Chondrocyte (in vitro differentiated cells): ENCODE data around the gene IRAK2. TPM values are rescaled to one million over a fixed set of nuclear protein-coding genes. Genes with fewer than 3 reads are reported as not detected.

Experiments
- DNase-seq: peaks from one replicate; pipeline ENCODE4 v3.0.0; 2021; ENCODE audit warnings: mixed read lengths, low spot score
- H3K27ac Mint-ChIP-seq: one replicate; pipeline ENCODE4 v1.8.0; 2021; ENCODE audit warnings: mild to moderate bottlenecking, moderate library complexity, mixed read lengths; ENCODE audit not compliant: unreplicated experiment
- H3K27me3 Mint-ChIP-seq: 2 replicates; pipeline ENCODE4 v1.8.0; 2021; ENCODE audit warnings: low read depth, mixed read lengths
- H3K36me3 Mint-ChIP-seq: 2 replicates; pipeline ENCODE4 v1.8.0; 2021; ENCODE audit warnings: low read depth, mixed read lengths
- H3K4me1 Mint-ChIP-seq: 2 replicates; pipeline ENCODE4 v1.8.0; 2021; ENCODE audit warnings: low read depth, mild to moderate bottlenecking, mixed read lengths
- H3K4me3 Mint-ChIP-seq: one replicate; pipeline ENCODE4 v1.8.0; 2021; ENCODE audit warnings: mild to moderate bottlenecking, moderate library complexity, mixed read lengths; ENCODE audit not compliant: unreplicated experiment
- H3K9me3 Mint-ChIP-seq: 2 replicates; pipeline ENCODE4 v1.8.0; 2021; ENCODE audit warnings: low read depth, mixed read lengths
- CTCF ChIP-seq: fragments of 200-600 bp; sonication (generic); IDR thresholded peaks from 2 replicates; pipeline ENCODE4 v1.5.0; 2021; ENCODE audit warnings: antibody characterized with exemption, mild to moderate bottlenecking, moderate library complexity
- total RNA-seq: library from RNA; stranded (reverse); gene quantifications from 3 replicates; pipeline ENCODE4 v1.2.1, GENCODE V29; 2021

IRAK2 gene
- total RNA-seq, 1 donor from 2014 or later, result 1.6 TPM

GRCh38 chr3:10184250-10184649 is 19.5 kb downstream of the IRAK2 start:
- H3K4me3 Mint-ChIP-seq, result no peak overlapping the region
- TF ChIP-seq CTCF, result no peak
- no peaks in the 10 kb centered on the region for H3K27me3 Mint-ChIP-seq
- DNase-seq, result no peak
- H3K4me1 Mint-ChIP-seq, result peaks cover 6% of the 10 kb centered on the region
- no peak overlapping the region for H3K27ac Mint-ChIP-seq
- no peaks in the 10 kb centered on the region for H3K9me3 Mint-ChIP-seq
- H3K36me3 Mint-ChIP-seq, result peaks cover 2% of the 10 kb centered on the region

- Mint-ChIP-seq H3K4me1 (peaks cover 20% of the 10 kb centered on the region), H3K9me3 (no peaks in the 10 kb centered on the region), H3K4me3 (no peak overlapping the region), H3K27me3 (no peaks in the 10 kb centered on the region), H3K36me3 (peaks cover 2% of the 10 kb centered on the region), H3K27ac (no peak overlapping the region)
- DNase-seq, result no peak
- no peak for TF ChIP-seq CTCF
These were observed 21.4 kb downstream of the IRAK2 start for GRCh38 chr3:10185804-10186762.

- peaks cover 32% of the 10 kb centered on the region for H3K4me1 Mint-ChIP-seq
- DNase-seq, result no peak
- no peak overlapping the region for H3K4me3 Mint-ChIP-seq
- no peaks in the 10 kb centered on the region for H3K9me3 Mint-ChIP-seq
- H3K27me3 Mint-ChIP-seq, result no peaks in the 10 kb centered on the region
- peaks cover 2% of the 10 kb centered on the region for H3K36me3 Mint-ChIP-seq
- TF ChIP-seq CTCF, result no peak
- no peak overlapping the region for H3K27ac Mint-ChIP-seq
These were observed 22.7 kb downstream of the IRAK2 start for GRCh38 chr3:10187290-10187876.

GRCh38 chr3:10187944-10188343 is 23.2 kb downstream of the IRAK2 start:
- Mint-ChIP-seq H3K4me1 (peaks cover 38% of the 10 kb centered on the region), H3K36me3 (peaks cover 2% of the 10 kb centered on the region), H3K9me3 (no peaks in the 10 kb centered on the region)

More at GRCh38 chr3:10187944-10188343, 23.2 kb downstream of the IRAK2 start:
- no peak for TF ChIP-seq CTCF
- Mint-ChIP-seq H3K4me3 (no peak overlapping the region), H3K27me3 (no peaks in the 10 kb centered on the region), H3K27ac (no peak overlapping the region)
- DNase-seq, result no peak
